Endometrial microvascular endothelial cells (primary cell): ENCODE measurements around the gene PLXNB3. TPM values are rescaled to one million over a fixed set of nuclear protein-coding genes. Genes with fewer than 3 reads are reported as not detected.

Experiments used
- in situ Hi-C: cut with HindIII; loops from 2 replicates; pipeline ENCODE4 v1.10.0; 2017; ENCODE audit warnings: low sequenced_read_pairs, low pct_unique_long_range_greater_than_20kb; ENCODE audit errors: inconsistent ontology term
- total RNA-seq: library from RNA; depleted of rRNA; stranded (reverse); fragments of >200 nt; gene quantifications from one replicate; pipeline ENCODE4 v1.2.3, GENCODE V29; 2015; ENCODE audit errors: inconsistent ontology term

PLXNB3 gene
- total RNA-seq, 1 donor from 2014 or later: 15.3 TPM

DNA sequence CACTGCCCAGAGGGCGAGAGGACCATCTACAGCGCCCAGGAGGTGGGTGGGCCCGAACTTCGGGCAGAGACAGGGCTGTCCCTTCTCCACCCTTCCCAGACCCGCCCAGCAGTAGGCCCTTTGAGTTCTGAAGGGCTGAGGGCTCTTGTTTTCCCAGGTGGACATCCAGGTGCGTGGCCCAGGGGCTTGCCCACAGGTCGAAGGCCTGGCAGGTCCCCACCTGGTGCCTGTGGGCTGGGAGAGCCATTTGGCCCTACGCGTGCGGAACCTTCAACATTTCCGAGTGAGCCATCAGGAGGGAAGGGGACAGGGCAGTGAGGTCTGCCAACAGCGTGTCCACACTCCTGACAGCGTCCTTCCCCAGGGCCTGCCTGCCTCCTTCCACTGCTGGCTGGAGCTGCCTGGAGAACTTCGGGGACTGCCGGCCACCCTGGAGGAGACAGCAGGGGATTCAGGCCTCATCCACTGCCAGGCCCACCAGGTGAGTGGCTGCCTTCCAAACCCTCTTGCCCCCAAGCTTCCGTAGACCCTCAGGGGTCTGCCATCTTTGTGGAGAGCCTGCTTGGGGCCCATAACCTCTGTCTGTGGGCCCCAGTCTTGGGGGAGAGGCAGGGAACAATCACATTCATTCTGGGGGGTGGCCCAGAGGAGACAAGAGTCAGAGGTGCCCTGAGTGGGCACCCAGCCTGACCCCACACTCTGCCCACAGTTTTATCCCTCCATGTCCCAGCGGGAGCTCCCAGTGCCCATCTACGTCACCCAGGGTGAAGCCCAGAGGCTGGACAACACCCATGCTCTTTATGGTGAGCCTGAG is 6.8 kb downstream of the PLXNB3 start:
- in situ Hi-C loops: no loop called here

DNA sequence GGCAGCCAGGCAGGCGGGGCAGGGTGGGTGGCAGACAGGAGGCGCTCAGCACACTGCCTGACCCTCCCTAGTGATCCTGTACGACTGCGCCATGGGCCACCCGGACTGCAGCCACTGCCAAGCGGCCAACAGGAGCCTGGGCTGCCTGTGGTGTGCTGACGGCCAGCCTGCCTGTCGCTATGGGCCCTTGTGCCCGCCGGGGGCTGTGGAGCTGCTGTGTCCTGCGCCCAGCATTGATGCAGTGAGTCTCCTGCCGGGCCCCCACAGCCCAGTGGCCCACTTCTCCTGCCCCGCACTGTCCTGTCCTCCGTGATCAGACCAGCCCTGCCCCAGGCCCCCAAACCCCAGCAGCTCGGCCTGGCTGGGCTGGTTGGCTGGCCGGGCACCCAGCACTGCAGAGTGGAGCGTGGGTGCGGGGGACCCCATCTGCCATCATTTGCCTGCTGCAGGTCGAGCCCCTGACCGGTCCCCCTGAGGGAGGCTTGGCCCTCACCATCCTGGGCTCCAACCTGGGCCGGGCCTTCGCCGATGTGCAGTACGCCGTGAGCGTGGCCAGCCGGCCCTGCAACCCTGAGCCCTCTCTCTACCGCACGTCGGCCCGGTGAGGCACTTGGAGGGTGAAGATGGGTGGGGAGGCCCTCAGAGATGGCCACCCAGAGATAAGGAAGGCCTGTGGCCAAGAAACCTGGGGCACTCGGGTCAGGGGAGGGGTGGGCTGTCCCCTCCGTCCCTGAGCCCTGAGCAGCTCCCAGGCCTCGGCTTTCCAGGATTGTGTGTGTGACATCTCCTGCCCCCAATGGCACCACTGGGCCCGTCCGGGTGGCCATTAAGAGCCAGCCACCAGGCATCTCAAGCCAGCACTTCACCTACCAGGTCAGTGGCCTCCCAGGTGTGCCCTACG is 7.6 kb downstream of the PLXNB3 start:
- in situ Hi-C loops: no loop called here

DNA sequence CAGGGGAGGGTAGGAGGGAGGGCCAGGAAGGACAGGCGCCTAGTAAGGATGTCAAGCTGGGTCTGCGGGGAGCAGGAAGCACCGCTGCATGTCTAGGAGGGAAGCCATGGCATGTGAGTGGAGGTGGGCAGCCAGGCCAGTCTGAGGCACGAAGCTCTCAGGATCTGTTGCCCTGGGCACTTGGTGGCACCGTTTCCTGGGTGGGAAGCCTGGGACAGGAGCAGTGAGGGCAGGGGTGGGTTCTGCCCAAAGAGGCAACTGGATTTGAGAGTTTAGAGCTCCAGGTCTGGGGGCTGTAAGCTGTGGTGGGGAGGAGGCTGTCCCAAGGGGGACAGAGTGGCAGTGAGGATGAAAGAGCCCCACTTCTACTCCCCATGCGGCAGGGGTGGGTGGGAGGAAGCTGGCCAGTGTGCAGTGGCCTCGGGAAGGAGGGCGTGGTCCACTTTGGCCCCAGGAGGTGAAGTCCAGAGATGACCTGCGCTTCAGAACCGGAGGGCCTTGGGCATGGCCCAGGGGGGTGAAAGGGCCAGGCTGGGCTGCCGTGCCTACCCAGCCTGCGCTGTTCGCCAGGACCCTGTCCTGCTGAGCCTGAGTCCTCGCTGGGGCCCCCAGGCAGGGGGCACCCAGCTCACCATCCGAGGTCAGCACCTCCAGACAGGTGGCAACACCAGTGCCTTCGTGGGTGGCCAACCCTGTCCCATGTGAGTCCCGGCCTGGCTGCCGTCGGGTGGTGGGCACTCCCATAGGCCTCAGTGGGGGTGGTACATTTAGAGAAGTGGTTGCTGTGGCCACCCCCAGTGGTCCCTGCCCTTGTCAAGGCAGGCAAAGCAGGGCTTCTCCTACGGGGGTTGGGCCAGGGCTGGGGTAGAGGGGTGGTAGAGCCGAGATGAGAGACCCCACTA is 8.5 kb downstream of the PLXNB3 start:
- in situ Hi-C loops: no loop called here

DNA sequence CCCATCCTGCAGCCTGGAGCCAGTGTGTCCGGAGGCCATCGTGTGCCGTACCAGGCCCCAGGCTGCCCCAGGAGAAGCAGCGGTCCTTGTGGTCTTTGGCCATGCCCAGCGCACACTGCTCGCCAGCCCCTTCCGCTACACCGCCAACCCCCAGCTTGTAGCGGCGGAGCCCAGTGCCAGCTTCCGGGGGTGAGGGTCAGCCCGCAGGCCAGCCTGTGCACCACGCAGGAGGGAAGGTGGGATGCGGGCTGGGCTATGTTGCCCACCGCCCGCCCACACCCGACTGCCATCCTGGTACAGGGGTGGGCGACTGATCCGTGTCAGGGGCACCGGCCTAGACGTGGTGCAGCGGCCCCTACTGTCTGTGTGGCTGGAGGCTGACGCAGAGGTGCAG is 9.2 kb downstream of the PLXNB3 start:
- in situ Hi-C loops: no loop called here

DNA sequence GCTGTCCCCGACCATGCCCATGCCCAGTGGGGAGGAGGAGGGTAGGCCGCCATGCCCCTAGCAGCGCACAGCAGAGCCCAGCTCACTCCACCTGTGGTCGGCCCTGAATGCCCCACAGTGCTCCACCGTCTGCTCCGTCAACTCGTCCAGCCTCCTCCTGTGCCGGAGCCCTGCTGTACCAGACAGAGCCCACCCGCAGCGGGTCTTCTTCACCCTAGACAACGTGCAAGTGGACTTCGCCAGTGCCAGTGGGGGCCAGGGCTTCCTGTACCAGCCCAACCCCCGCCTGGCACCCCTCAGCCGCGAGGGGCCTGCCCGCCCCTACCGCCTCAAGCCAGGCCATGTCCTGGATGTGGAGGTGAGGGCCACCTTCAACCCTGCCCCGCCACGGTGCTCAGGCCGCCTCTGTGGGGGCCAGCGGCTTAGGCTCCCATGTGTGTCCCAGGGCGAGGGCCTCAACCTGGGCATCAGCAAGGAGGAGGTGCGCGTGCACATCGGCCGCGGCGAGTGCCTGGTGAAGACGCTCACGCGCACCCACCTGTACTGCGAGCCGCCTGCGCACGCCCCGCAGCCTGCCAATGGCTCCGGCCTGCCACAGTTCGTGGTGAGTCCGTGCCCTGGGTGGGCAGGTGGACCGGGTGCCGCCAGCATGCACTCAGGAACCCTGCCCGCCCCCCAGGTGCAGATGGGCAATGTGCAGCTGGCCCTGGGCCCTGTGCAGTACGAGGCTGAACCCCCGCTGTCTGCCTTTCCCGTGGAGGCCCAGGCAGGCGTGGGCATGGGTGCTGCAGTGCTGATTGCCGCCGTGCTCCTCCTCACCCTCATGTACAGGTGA is 9.9 kb downstream of the PLXNB3 start:
- in situ Hi-C loops: no loop called here

DNA sequence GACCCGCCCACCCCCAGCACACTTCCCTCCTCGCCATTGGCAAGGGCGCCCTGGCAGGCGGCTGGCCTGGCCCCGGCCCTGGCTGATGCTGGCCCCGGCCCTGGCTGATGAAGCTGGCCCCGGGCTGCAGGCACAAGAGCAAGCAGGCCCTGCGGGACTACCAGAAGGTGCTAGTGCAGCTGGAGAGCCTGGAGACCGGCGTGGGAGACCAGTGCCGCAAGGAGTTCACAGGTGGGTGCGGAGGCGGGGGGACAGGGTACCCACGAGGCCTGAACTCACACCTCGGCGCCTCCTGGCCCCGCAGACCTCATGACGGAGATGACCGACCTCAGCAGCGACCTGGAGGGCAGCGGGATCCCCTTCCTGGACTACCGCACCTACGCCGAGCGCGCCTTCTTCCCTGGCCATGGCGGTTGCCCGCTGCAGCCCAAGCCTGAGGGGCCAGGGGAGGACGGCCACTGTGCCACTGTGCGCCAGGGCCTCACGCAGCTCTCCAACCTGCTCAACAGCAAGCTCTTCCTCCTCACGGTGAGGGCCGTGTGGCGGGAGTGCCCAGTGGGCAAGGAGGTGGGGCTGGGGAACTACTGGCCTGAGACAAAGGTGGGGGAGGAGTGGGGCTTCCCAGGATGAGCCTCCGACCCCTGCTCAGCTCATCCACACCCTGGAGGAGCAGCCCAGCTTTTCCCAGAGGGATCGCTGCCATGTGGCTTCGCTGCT is 10.7 kb downstream of the PLXNB3 start:
- in situ Hi-C loops: no loop called here

DNA sequence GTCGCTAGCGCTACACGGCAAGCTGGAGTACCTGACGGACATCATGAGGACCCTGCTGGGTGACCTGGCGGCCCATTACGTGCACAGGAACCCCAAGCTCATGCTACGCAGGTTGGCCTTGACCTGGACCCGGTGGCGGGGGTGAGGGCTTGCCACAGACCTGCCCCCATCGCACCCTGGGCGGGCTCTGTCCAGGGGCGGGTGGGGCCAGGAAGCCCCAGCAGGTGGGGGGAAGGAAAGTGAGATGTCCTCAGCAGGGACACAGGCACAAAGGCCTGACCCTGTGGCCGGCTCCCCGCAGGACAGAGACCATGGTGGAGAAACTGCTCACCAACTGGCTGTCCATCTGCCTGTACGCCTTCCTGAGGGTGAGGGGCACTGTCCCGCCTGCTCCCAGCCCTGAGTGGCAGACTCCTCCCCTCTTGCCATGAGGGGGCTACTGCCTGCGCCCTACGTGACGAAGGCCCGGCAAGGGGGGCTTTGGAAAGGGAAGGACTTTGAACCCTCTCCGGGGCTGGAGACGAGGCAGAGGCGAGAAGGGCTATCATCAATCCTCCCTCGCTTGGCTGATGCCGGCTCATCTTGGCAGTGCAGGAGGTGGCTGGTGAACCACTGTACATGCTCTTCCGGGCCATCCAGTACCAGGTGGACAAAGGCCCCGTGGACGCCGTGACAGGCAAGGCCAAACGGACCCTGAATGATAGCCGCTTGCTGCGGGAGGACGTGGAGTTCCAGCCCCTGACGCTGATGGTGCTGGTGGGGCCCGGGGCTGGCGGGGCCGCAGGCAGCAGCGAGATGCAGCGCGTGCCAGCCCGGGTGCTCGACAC is 11.5 kb downstream of the PLXNB3 start:
- in situ Hi-C loops: no loop called here

DNA sequence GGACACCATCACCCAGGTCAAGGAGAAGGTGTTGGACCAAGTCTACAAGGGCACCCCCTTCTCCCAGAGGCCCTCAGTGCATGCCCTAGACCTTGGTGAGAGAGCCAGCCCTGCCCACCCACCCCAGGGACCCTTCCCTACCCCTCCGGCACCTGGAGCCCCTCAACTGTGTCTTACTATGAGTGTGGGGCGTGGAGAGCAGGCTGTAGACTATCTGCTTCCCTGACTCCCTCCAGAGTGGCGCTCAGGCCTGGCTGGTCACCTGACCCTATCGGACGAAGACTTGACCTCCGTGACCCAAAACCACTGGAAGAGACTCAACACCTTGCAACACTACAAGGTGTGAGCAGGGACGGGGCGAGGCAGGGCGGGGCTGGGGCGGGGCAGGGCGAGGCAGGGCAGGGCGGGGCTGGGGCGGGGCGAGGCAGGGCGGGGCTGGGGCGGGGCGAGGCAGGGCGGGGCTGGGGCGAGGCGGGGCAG is 12.1 kb downstream of the PLXNB3 start:
- in situ Hi-C loops: no loop called here

DNA sequence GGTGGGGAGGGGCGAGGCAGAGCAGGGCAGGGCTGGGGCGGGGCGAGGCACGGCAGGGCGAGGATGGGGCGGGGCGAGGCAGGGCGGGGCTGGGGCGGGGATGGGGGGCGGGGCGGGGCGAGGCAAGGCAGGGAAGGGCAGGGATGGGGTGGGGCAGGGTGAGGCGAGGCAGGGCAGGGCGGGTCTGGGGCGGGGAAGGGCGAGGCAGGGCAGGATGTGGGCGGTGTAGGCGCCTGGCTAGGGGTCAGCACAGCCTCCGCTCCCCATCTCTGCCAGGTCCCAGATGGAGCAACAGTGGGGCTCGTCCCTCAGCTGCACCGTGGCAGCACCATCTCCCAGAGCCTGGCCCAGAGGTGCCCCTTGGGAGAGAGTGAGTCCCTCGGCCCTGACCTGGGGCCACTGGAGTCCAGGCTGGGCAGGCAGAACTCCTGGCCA is 12.6 kb downstream of the PLXNB3 start:
- in situ Hi-C loops: no loop called here

DNA sequence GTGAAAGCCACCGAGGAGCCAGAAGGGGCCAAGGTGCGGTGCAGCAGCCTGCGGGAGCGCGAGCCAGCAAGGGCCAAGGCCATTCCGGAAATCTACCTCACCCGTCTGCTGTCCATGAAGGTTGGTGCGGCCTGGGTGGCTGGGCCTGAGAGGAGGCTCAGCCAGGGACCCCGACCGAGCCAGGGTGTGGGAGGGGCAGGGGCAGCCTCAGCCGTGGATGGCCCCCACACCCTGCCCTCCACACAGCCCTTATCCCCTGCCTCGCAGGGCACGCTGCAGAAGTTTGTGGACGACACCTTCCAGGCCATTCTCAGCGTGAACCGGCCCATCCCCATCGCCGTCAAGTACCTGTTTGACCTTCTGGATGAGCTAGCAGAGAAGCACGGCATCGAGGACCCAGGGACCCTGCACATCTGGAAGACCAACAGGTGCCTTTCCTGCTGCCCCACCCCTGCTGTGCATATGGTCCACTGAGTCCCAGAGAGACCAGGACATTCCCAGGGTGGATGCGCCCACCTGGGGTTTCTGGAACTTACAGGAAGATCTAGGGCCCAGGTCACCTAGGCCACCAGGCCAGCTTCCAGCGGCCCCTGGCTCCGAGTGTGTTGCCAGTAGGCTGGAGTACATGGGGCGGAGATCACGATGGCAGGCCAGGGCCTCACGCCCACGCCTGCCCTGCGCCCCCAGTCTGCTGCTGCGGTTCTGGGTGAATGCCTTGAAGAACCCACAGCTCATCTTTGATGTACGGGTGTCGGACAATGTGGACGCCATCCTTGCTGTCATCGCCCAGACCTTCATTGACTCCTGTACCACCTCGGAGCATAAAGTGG is 13.4 kb downstream of the PLXNB3 start:
- in situ Hi-C loops: no loop called here

DNA sequence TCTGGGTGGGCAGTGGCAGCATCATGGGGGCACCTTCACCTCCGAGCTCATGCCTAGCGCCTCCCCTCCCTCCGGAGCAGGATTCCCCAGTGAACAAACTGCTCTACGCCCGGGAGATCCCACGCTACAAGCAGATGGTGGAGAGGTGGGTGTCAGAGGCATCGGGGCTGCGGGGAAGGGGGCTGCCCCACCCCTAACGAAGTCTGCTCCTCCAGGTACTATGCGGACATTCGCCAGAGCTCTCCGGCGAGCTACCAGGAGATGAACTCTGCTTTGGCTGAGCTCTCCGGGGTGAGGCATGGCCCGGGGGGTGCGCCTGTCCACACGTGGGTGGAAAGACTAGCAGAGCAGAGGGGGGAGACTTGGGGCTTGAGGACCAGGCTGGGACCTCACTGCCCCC is 14.1 kb downstream of the PLXNB3 start:
- in situ Hi-C loops: no loop called here

DNA sequence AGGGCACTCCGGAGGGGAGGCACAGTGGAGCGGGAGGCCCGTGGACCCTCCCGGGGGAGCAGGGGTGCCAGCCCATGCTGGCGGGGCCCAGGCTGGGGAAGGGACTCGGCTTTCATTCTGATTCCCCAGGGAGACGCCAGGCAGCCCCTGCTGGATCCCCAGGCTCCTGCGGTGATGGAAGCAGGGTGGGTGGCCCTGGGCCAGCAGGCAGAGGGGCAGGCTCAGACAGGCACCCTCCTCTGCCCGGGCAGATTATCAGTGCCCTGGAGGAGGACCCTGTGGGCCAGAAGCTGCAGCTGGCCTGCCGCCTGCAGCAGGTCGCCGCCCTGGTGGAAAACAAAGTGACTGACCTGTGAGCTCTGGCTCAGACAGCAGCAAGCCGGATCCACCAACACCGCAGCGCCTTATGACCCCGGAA is 14.6 kb downstream of the PLXNB3 start:
- in situ Hi-C loops: no loop called here

DNA sequence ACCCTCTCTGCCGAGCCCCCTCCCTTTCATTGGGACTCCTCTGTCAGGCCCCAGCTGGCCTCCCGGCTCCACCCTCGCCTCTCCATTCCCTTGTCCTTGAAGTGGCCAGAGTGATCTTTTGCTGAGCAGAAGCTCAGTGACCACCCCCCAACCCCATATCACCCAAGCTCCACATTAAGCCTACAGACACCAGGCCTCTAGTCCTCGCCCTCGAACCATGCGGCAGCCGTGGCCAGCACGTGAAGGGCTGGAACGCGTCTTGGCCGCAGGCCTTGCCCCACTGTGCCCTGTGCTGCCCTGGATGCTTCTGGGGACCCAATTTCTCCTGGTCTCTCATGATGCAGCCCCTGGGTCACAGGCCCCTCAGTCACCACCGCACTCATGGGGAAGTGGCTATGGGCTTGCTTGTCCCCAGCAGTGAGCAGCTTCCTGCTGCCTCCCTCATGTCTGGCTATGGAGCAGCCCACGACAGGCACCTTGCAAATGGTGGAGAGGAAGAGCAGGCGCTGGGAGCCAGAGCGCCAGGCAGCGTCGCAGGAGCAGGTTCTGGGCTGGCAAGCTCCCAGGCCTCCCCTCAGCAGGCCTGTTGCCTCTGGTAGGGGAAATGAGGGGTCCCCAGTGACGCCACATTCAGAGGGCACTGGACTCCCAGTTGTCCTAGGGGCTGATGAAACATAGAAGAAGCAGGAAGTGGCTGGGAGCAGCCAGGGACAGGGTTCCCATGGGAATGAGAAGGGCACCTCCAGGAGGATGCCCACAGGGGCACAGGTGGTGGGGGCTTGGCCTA is 16.0 kb downstream of the PLXNB3 start:
- in situ Hi-C loops: no loop called here

DNA sequence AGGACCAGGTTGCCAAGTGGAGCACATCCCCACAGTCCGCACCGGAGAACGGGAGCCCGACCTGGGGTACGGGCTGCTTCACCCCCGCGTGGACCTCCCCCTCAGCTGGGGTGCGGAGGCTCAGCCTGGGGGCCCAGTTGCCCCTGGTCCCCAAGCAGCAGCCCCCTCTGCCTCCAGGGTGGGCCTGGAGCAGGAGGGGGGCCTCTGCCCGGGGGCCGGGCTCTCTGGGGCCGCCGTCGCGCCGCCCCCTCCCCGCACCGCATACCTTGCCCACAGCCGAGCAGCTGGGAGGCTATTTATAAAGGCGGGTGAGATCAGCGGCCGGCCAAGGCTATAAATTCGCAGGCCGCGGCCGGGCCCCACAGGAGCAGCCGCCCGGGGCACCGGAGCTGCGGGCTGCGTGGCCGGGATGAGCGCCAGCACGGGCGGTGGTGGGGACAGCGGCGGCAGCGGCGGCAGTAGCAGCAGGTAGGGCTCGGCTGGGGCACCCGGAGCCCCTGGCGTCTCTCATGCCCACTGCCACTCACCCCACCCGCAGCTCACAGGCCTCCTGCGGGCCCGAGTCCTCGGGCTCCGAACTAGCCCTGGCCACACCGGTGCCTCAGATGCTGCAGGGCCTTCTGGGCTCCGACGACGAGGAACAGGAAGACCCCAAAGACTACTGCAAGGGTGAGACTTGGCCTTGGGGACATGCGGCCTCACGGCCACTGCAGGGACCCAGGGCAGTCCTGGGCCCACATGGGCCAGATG is 16.8 kb downstream of the PLXNB3 start, which contains the start of gene SRPK3:
Gene SRPK3, plus strand, starts transcription at position 364 of the 750 bp plus-strand sequence. Its CDS starts 46 bp downstream, at position 410.
- in situ Hi-C loops: no loop called here
